ENCODE measurements around the gene RAPGEF2.
"Not testable (repeated sequence)": the region's sequence is repeated elsewhere in the genome, so short reads cannot be mapped to it uniquely, and the experiment has no call there.

Gene RAPGEF2

DNA sequence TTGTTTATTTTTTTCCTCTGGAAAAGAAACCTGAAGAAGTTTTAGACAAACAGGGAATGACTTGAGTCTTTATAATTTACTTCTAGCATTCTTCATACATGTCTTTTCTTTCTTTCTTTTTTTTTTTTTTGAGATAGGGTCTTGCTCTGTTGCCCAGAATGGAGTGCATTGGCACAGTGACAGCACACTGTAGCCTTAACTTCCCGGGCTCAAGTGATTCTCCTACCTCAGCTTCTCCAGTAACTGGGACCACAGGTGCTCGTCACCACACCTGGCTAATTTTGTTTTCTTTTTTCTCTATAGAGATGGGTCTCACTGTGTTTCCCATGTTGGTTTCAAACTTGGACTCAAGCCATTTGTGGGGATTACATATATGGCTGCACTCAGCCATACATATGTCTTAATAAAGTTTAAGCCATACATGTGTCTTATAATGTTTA lies 71.8 kb downstream of the RAPGEF2 start:
- H3K4me3 ChIP-seq (ENCODE audit: low read depth, low read length): no peak overlapping the region
- no peak for DNase-seq (ENCODE audit: low read depth)
- TF ChIP-seq, protein P1, sequence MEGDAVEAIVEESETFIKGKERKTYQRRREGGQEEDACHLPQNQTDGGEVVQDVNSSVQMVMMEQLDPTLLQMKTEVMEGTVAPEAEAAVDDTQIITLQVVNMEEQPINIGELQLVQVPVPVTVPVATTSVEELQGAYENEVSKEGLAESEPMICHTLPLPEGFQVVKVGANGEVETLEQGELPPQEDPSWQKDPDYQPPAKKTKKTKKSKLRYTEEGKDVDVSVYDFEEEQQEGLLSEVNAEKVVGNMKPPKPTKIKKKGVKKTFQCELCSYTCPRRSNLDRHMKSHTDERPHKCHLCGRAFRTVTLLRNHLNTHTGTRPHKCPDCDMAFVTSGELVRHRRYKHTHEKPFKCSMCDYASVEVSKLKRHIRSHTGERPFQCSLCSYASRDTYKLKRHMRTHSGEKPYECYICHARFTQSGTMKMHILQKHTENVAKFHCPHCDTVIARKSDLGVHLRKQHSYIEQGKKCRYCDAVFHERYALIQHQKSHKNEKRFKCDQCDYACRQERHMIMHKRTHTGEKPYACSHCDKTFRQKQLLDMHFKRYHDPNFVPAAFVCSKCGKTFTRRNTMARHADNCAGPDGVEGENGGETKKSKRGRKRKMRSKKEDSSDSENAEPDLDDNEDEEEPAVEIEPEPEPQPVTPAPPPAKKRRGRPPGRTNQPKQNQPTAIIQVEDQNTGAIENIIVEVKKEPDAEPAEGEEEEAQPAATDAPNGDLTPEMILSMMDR (conservative IDR thresholded peaks at IDR 0.05; ENCODE audit: low read depth, low read length): no peak

DNA sequence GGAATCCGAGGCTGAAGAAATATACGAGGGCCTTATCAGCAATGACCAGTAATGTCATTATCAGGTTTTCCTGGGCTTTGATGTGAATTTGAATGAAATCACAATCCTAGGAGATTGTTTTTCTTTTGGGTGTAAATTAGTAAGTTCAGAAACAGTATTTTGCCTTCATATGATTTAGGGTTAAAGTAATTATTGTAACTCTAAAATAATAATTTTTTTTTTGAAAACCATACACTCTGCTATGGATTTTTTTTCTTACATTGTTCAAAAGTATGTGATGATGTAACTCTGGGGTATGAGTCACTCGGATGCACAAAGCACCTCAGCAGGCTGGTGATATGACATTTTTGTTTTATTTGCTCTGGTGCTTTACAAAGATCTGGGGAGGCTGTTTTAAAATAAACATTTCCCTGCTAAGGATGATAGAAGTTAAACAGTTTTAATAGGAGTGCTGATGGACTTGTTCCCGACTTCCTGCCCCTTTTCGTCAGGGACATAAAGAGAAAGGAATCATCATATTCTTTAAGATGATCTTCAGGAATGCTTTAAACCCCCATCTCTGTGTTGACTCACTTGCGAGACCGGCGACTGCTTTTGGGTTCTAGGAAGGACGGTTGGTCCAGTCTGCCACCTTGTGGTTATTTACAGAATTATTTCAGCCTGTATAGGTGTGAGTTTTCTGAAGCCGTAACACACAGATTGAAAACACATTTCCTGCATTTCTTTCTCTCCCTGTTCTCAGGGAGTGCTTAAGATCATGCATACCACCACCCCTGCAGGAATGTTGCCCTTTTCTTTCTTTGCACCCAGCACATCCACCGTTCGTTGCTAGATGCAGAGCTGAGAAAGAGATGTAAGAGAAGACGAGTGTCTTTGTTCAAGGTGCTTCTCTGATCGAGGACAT lies 72.5 kb downstream of the RAPGEF2 start:
- TF ChIP-seq, protein P1 (conservative IDR thresholded peaks at IDR 0.05; ENCODE audit: low read depth, low read length): peak; percentile 83
- peak overlapping the region; percentile 37 for H3K4me3 ChIP-seq (ENCODE audit: low read depth, low read length)
- peak; percentile 96 for DNase-seq (ENCODE audit: low read depth)

DNA sequence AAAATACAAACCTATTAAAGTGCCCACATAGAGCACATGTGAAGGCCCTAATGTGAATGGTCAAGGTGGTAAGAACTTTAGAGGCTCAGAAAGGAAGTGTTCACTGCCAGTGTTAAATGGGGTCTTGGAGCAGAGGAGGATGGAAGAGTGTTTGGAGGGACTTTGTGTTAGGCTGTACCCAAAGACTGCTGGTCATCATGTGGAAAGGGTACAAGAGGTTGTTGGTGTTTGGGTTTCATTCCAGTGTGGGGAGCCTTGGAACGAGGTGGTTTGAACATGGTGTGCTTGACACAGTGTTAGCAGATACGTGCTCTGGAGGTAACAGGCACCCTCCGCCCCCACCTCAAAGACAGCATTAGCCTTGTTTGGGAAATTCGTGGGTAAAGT lies 73.1 kb downstream of the RAPGEF2 start:
- DNase-seq (ENCODE audit: low read depth): no peak
- peak overlapping the region; percentile 13 for H3K4me3 ChIP-seq (ENCODE audit: low read depth, low read length)

DNA sequence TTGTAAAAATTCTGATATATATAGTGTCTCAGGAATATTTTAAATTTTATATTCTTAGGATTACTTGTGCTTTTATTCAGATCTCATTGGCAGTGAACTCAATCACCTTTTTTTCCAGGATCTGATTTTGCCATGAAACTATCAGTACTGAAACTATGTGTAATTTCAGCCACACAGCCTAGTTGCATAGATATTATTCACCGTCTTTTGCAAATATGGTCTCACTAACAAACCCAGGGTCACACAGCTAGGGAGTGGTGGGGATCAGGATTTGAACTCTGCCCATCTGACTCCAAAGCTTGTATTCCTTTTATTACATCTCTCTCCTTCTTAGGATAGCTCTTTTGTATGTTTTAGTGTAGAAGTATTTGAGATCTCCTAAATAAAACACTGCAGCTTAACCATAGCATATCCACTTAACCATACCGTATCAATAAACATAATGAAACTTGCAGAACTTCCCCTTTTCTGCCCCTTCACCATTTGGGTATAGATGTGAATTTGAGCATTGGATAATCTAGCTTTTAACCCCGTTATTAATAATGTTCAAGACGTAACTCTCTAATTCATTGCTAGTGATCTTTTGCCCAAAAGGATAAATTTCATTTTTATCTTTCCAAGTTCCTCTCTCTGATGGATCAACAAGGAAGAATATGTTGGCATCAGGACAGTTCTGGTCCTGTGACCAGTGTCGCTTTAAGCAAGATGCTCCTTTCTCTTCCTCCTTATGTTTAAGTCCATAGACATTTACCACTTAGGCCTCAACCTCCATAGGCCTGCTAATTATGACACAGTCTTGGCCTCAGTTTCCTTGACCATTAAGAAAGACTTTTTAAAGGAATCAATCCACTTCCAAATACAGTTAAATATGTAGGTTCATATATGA lies 74.6 kb downstream of the RAPGEF2 start:
- H3K4me3 ChIP-seq (ENCODE audit: low read depth, low read length): no peak overlapping the region
- TF ChIP-seq, protein P1 (conservative IDR thresholded peaks at IDR 0.05; ENCODE audit: low read depth, low read length): no peak
- DNase-seq (ENCODE audit: low read depth): no peak

More for the DNA sequence above, 73.1 kb downstream of the RAPGEF2 start:
- TF ChIP-seq, protein P1 (conservative IDR thresholded peaks at IDR 0.05; ENCODE audit: low read depth, low read length): no peak

DNA sequence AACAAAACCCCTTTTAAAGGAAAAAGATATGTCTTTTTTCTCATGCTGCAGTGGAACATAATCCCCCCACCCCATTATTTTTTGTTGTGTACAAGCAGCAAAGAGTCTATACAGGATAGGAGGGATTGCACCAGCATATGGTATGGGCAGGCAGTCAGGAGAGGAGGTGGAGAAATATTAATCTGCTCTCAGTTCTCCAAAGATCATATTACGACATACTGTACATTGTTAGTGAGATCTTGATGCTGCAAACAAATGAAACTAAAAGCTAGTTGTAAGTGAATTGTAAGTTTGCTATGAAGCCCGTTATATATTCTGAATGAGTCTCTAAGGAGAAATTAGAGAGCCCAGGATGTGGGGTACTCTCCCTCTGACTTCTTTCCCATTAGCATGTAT lies 75.3 kb downstream of the RAPGEF2 start:
- TF ChIP-seq, protein P1 (conservative IDR thresholded peaks at IDR 0.05; ENCODE audit: low read depth, low read length): no peak
- no peak overlapping the region for H3K4me3 ChIP-seq (ENCODE audit: low read depth, low read length)
- peak; percentile 72 for DNase-seq (ENCODE audit: low read depth)

DNA sequence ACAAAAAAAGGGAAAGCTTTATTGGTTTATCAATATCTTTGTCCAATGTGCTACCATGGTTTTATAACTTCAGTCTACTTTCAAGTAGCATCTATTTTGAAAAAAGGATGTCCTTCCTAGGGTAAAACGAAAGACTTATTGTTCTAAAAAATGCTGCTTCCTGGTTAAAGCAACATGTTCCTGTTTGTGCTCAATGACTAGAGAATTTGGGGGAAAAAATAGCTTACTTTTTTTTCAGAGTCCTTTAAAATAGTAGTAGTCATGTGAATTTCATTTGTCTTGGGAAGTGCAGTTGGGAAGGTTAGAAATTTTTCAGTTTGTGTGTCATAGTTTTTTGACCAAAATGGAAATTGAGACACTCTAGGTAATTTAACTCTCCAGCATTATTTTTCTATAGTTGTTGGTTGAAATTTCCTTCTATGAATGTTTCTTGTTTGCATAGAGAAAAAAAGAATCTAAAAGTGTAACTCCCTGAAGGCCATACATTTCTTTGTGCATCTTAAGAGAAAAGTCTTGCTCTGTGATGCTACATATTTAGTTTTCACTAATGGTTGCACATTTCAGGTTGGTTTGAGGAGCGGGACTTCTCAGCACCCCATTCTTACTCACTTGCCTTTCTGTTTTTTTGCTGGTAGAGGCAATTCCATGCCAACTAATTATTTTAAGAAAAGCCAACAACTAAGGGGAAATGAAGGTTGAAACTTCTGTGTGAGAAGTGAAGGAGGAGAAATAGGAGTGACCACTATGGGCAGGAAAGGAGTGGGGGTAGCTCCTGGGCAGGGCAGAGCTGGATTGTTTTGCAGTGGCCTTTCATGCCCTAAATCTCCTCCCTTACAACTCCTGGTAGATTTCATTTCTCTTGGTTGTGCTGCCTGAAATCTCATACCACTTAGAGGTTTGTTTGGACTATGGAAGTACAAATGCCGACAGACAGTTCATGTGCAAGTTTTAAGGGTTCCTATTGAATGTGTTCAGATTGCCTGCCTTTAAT lies 76.4 kb downstream of the RAPGEF2 start:
- TF ChIP-seq, protein P1 (conservative IDR thresholded peaks at IDR 0.05; ENCODE audit: low read depth, low read length): no peak
- no peak overlapping the region for H3K4me3 ChIP-seq (ENCODE audit: low read depth, low read length)
- no peak for DNase-seq (ENCODE audit: low read depth)

DNA sequence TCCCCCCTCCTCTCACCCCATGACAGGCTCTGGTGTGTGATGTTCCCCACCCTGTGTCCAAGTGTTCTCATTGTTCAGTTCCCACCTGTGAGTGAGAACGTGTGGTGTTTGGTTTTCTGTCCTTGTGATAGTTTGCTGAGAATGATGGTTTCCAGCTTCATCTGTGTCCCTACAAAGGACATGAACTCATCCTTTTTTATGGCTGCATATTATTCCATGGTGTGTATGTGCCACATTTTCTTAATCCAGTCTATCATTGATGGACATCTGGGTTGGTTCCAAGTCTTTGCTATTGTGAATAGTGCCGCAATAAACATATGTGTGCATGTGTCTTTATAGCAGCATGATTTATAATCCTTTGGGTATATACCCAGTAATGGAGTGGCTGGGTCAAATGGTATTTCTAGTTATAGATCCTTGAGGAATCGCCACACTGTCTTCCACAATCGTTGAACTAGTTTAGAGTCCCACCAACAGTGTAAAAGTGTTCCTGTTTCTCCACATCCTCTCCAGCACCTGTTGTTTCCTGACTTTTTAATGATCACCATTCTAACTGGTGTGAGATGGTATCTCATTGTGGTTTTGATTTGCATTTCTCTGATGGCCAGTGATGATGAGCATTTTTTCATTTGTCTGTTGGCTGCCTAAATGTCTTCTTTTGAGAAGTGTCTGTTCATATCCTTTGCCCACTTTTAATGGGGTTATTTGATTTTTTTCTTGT lies 81.2 kb downstream of the RAPGEF2 start:
- H3K4me3 ChIP-seq (ENCODE audit: low read depth, low read length); DNase-seq (ENCODE audit: low read depth): not testable (repeated sequence)
